HL-60 (cell line): ENCODE measurements around the gene ARHGAP26.

Source experiments
- GABPA ChIP-seq: IDR thresholded peaks from 2 replicates; pipeline ENCODE4 v1.6.1; 2012; ENCODE audit warnings: low read depth
- POLR2AphosphoS5 ChIP-seq: IDR thresholded peaks from 2 replicates; pipeline ENCODE4 v1.6.1; 2012; ENCODE audit warnings: low read depth
- SPI1 ChIP-seq: IDR thresholded peaks from 2 replicates; pipeline ENCODE4 v1.6.1; 2012; ENCODE audit warnings: low read depth, mild to moderate bottlenecking, borderline replicate concordance
- TF ChIP-seq, protein P1 (sequence below): IDR thresholded peaks from one replicate; pipeline ENCODE4 v1.5.1; 2011; ENCODE audit warnings: low read length, control low read depth, inconsistent platforms; ENCODE audit not compliant: insufficient read depth
- TF ChIP-seq, protein P2 (sequence below): IDR thresholded peaks from 2 replicates; pipeline ENCODE4 v1.6.1; 2012; ENCODE audit warnings: low read depth; ENCODE audit not compliant: insufficient replicate concordance

DNA sequence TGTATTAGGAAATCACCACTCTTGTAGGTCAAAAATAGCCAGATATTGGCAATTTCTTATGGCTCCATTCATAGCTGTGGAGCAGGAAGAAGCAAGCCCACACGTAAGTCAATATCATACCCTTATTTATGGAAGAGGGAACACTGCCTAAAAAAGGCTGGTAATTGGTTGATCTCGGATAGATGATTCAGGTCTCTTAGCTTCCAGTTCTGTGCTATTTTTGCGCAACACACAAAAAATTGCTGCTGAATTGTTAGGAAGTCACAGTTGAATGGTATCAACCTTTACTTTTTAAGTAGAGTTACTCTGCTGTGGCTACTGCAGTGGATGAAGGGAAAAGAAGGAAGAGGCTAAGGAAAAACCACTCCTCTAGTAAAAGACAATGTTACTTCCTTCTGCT is 168.8 kb downstream of the ARHGAP26 start:
- TF ChIP-seq POLR2AphosphoS5 (no peak), GABPA (no peak), SPI1 (no peak)
- TF ChIP-seq, protein P1, sequence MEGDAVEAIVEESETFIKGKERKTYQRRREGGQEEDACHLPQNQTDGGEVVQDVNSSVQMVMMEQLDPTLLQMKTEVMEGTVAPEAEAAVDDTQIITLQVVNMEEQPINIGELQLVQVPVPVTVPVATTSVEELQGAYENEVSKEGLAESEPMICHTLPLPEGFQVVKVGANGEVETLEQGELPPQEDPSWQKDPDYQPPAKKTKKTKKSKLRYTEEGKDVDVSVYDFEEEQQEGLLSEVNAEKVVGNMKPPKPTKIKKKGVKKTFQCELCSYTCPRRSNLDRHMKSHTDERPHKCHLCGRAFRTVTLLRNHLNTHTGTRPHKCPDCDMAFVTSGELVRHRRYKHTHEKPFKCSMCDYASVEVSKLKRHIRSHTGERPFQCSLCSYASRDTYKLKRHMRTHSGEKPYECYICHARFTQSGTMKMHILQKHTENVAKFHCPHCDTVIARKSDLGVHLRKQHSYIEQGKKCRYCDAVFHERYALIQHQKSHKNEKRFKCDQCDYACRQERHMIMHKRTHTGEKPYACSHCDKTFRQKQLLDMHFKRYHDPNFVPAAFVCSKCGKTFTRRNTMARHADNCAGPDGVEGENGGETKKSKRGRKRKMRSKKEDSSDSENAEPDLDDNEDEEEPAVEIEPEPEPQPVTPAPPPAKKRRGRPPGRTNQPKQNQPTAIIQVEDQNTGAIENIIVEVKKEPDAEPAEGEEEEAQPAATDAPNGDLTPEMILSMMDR = no peak
- TF ChIP-seq, protein P2, sequence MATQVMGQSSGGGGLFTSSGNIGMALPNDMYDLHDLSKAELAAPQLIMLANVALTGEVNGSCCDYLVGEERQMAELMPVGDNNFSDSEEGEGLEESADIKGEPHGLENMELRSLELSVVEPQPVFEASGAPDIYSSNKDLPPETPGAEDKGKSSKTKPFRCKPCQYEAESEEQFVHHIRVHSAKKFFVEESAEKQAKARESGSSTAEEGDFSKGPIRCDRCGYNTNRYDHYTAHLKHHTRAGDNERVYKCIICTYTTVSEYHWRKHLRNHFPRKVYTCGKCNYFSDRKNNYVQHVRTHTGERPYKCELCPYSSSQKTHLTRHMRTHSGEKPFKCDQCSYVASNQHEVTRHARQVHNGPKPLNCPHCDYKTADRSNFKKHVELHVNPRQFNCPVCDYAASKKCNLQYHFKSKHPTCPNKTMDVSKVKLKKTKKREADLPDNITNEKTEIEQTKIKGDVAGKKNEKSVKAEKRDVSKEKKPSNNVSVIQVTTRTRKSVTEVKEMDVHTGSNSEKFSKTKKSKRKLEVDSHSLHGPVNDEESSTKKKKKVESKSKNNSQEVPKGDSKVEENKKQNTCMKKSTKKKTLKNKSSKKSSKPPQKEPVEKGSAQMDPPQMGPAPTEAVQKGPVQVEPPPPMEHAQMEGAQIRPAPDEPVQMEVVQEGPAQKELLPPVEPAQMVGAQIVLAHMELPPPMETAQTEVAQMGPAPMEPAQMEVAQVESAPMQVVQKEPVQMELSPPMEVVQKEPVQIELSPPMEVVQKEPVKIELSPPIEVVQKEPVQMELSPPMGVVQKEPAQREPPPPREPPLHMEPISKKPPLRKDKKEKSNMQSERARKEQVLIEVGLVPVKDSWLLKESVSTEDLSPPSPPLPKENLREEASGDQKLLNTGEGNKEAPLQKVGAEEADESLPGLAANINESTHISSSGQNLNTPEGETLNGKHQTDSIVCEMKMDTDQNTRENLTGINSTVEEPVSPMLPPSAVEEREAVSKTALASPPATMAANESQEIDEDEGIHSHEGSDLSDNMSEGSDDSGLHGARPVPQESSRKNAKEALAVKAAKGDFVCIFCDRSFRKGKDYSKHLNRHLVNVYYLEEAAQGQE = no peak
